SU-DHL-6 (cell line): ENCODE data around the gene NCKAP5.

Experiments
- H2AFZ ChIP-seq: fragments of 200-600 bp; sonication (generic); 2 replicates; pipeline ENCODE4 v1.6.1; 2014; ENCODE audit warnings: low read depth, mild to moderate bottlenecking, moderate library complexity, mixed read lengths, antibody characterized with exemption, low read length; ENCODE audit not compliant: severe bottlenecking
- H3F3A ChIP-seq: fragments of 200-600 bp; shearing (Covaris generic); 2 replicates; pipeline ENCODE4 v1.6.0; 2016; ENCODE audit warnings: antibody characterized with exemption, mild to moderate bottlenecking; ENCODE audit not compliant: insufficient read depth
- H3K27ac ChIP-seq: fragments of 200-600 bp; sonication (generic); 2 replicates; pipeline ENCODE4 v1.5.1; 2016; ENCODE audit warnings: low read depth, mild to moderate bottlenecking, low read length, moderate library complexity, mixed read lengths
- H3K27me3 ChIP-seq: fragments of 200-600 bp; sonication (generic), shearing (Covaris generic); 2 replicates; pipeline ENCODE4 v1.6.0; 2014; ENCODE audit warnings: mild to moderate bottlenecking, low read length
- H3K36me3 ChIP-seq: fragments of 200-600 bp; sonication (generic); 2 replicates; pipeline ENCODE4 v1.6.1; 2014; ENCODE audit warnings: mild to moderate bottlenecking, low read length, mixed read lengths
- H3K4me2 ChIP-seq: fragments of 300-600, 200-600 bp; shearing (Covaris generic), sonication (generic); 2 replicates; pipeline ENCODE4 v1.6.0; 2014; ENCODE audit warnings: low read length, low read depth, mild to moderate bottlenecking; ENCODE audit not compliant: poor library complexity, severe bottlenecking
- H3K4me3 ChIP-seq: fragments of 200-600 bp; sonication (generic); 2 replicates; pipeline ENCODE4 v1.5.1; 2014; ENCODE audit warnings: antibody characterized with exemption, low read length, mild to moderate bottlenecking, mixed read lengths; ENCODE audit not compliant: insufficient read depth, poor library complexity, severe bottlenecking
- H3K79me2 ChIP-seq: fragments of 200-600 bp; sonication (generic); 2 replicates; pipeline ENCODE4 v1.6.1; 2014; ENCODE audit warnings: mild to moderate bottlenecking, low read length, moderate library complexity; ENCODE audit not compliant: insufficient read depth
- H3K9ac ChIP-seq: fragments of 200-600 bp; sonication (generic); 2 replicates; pipeline ENCODE4 v1.7.0; 2014; ENCODE audit warnings: mild to moderate bottlenecking, low read length
- H3K9me2 ChIP-seq: fragments of 200-600 bp; sonication (generic); replicated peaks from 2 replicates; pipeline ENCODE4 v1.6.1; 2014; ENCODE audit warnings: low read length; ENCODE audit not compliant: insufficient read depth
- H3K9me3 ChIP-seq: fragments of 200-600 bp; sonication (generic); 2 replicates; pipeline ENCODE4 v1.6.1; 2014; ENCODE audit warnings: low read length, mixed read lengths; ENCODE audit not compliant: insufficient read depth
- H4K20me1 ChIP-seq: fragments of 200-600 bp; sonication (generic); 2 replicates; pipeline ENCODE4 v1.6.1; 2014; ENCODE audit warnings: low read depth, mild to moderate bottlenecking, antibody characterized with exemption, low read length, moderate library complexity, mixed read lengths
- CTCF ChIP-seq: fragments of 200-600 bp; sonication (generic); IDR thresholded peaks from one replicate; pipeline ENCODE4 v1.5.1; 2017; ENCODE audit warnings: antibody characterized with exemption, mild to moderate bottlenecking, low read length, moderate library complexity; ENCODE audit not compliant: insufficient read depth, poor library complexity, severe bottlenecking
- EZH2phosphoT487 ChIP-seq: fragments of 200-600 bp; sonication (generic), shearing (Covaris generic); conservative IDR thresholded peaks from 2 replicates; pipeline ENCODE4 v1.6.1; 2018; ENCODE audit warnings: mild to moderate bottlenecking, antibody characterized with exemption, low read length, moderate library complexity, mixed read lengths

NCKAP5 gene

GRCh38 chr2:133264989-133265401 lies 303.3 kb downstream of the NCKAP5 start:
- TF ChIP-seq EZH2phosphoT487 (no peak), CTCF (no peak)
- no peaks in the 10 kb centered on the region for H3K79me2 ChIP-seq
- no peaks in the 10 kb centered on the region for H3F3A ChIP-seq
- H3K27ac ChIP-seq = no peak overlapping the region
- no peaks in the 10 kb centered on the region for H3K9me2 ChIP-seq
- H4K20me1 ChIP-seq = no peaks in the 10 kb centered on the region
- no peak overlapping the region for H3K9ac ChIP-seq
- no peak overlapping the region for H3K4me2 ChIP-seq
- no peak overlapping the region for H2AFZ ChIP-seq
- no peak overlapping the region for H3K4me3 ChIP-seq
- no peaks in the 10 kb centered on the region for H3K9me3 ChIP-seq
- H3K27me3 ChIP-seq = no peaks in the 10 kb centered on the region
- H3K36me3 ChIP-seq = no peaks in the 10 kb centered on the region

- no peaks in the 10 kb centered on the region for H3K9me2 ChIP-seq
- H3K36me3 ChIP-seq = no peaks in the 10 kb centered on the region
- H3F3A ChIP-seq = no peaks in the 10 kb centered on the region
- TF ChIP-seq EZH2phosphoT487 = no peak
- no peak for TF ChIP-seq CTCF
- H2AFZ ChIP-seq = no peak overlapping the region
- H3K9ac ChIP-seq = no peak overlapping the region
- H3K9me3 ChIP-seq = no peaks in the 10 kb centered on the region
- H3K4me3 ChIP-seq = no peak overlapping the region
- H4K20me1 ChIP-seq = no peaks in the 10 kb centered on the region
- no peak overlapping the region for H3K4me2 ChIP-seq
- H3K27me3 ChIP-seq = no peaks in the 10 kb centered on the region
- no peak overlapping the region for H3K27ac ChIP-seq
- H3K79me2 ChIP-seq = no peaks in the 10 kb centered on the region
Measured at GRCh38 chr2:133262893-133263292, 305.4 kb downstream of the NCKAP5 start.

GRCh38 chr2:133255360-133255759 lies 312.9 kb downstream of the NCKAP5 start:
- H3K79me2 ChIP-seq = no peaks in the 10 kb centered on the region
- H2AFZ ChIP-seq = no peak overlapping the region
- H3F3A ChIP-seq = no peaks in the 10 kb centered on the region
- H3K9ac ChIP-seq = no peak overlapping the region
- no peaks in the 10 kb centered on the region for H3K9me3 ChIP-seq
- H3K36me3 ChIP-seq = no peaks in the 10 kb centered on the region
- H3K4me2 ChIP-seq = no peak overlapping the region
- no peak overlapping the region for H3K4me3 ChIP-seq
- no peaks in the 10 kb centered on the region for H3K27me3 ChIP-seq
- no peaks in the 10 kb centered on the region for H4K20me1 ChIP-seq
- no peak overlapping the region for H3K27ac ChIP-seq
- TF ChIP-seq CTCF (no peak), EZH2phosphoT487 (no peak)
- no peaks in the 10 kb centered on the region for H3K9me2 ChIP-seq

- Histone ChIP-seq H2AFZ (no peak overlapping the region), H3F3A (no peaks in the 10 kb centered on the region), H4K20me1 (no peaks in the 10 kb centered on the region), H3K9me3 (no peaks in the 10 kb centered on the region), H3K9me2 (no peaks in the 10 kb centered on the region), H3K36me3 (no peaks in the 10 kb centered on the region), H3K4me3 (no peak overlapping the region), H3K79me2 (no peaks in the 10 kb centered on the region), H3K27me3 (no peaks in the 10 kb centered on the region), H3K27ac (no peak overlapping the region), H3K9ac (no peak overlapping the region), H3K4me2 (no peak overlapping the region)
- TF ChIP-seq CTCF (no peak), EZH2phosphoT487 (no peak)
Measured at GRCh38 chr2:133253793-133254192, 314.5 kb downstream of the NCKAP5 start.
